A673 (cell line): ENCODE measurements around the gene GRAMD1B.

ENCODE experiments used
- CTCF ChIP-seq: fragments of 300-800, 200-600 bp; sonication (generic); conservative IDR thresholded peaks from 2 replicates; pipeline ENCODE4 v1.5.1; 2017; ENCODE audit warnings: low read depth, mild to moderate bottlenecking, antibody characterized with exemption, low read length, moderate library complexity, mixed read lengths
- EZH2 ChIP-seq: fragments of 200-600 bp; sonication (generic); IDR thresholded peaks from 2 replicates; pipeline ENCODE4 v1.6.1; 2017; ENCODE audit warnings: borderline replicate concordance, low read depth, mild to moderate bottlenecking, mixed read lengths, antibody characterized with exemption, low read length; ENCODE audit not compliant: poor library complexity, severe bottlenecking

DNA sequence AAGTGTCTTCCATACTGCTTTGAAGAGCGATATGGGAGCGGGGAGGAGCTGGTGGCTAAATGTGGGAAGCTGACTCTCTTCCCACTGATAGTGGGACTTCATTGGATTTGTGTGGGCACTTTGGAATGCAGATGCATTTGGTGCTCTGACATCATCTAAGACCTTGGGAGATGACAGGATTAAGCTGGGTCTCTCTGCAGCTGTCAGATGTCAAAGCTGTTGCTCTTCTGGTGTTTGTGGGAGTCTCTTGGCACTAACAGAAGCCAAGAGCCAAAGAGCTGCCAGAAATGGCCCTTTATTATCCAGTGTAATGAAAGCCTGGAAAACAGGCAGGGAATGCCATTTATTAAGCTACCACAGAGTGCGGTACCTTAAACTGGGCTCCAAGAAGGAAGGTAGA, 20.6 kb downstream of the GRAMD1B start:
- TF ChIP-seq CTCF (no peak), EZH2 (no peak)
